Measurements from ENCODE around the gene ORM2. TPM values are rescaled to one million over a fixed set of nuclear protein-coding genes. Genes with fewer than 3 reads are reported as not detected.

The ORM2 gene
- total RNA-seq, 1 donor from 2014 or later = not detected

DNA sequence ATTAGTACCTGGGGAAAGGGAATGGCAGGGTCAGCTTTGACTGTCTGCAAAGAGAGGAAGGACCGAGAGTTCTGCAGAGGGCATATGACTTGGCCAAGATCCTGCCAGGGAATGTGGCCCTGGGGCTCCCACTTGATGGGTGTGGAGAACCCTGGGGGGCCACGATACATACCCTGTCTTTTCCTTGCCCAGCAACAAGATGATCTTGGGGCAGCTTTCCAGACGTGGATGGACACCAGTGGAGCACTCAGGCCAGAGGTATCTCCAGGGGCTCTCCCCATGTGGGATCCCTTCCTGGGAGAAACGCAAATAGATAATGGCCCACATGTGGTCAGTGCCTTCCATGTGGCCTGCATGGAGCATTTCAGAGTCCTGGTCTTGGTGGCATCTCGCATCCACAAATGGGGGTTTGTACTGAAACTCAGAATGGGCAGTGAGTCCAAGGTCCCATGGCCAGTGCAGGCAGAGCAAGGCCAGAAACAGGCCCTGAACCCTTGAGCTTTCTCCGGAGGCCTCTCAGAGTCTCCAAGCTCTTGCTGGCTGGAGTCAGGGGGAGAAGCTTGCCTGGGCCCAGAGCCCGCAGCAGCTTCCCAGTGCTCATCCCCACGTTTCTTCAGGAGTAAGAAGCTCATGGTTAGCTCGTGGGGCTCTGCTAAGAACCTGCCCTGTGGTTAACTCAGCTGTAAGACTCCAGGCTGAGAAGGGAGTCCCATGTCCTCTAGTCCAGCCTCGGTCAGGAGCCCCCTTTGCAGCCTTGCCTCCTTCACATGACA, 25.1 kb upstream of the ORM2 start:
- H3K27ac ChIP-seq (ENCODE audit: low read depth, low read length) = no peak overlapping the region

DNA sequence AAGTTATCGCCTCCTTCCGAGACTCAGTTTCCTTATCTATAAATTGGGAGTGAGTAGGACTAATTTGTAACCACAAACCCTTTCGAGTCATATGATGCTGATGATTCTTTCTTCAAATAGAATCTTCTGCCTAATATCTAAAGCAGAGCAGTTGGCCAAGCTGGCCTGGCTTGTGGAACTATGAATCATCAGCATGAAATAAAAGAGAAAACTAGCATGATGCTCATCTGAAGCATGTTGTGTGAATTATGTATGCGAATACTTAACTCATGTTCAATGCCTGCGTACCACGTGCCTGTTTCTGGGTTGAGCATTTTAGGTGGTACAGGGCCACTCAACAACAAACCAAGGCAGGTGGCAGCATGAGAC, 21.8 kb upstream of the ORM2 start:
- Histone ChIP-seq H3K36me3 (ENCODE audit: insufficient read depth, low read length) (no peaks in the 10 kb centered on the region), H2AFZ (ENCODE audit: low read depth, low read length) (no peak overlapping the region), H3K27ac (ENCODE audit: low read depth, low read length) (no peak overlapping the region), H3K27me3 (ENCODE audit: insufficient read depth, low read length) (no peaks in the 10 kb centered on the region), H3K9ac (ENCODE audit: low read length) (no peak overlapping the region), H3K4me2 (ENCODE audit: low read length) (no peak overlapping the region), H3K4me1 (ENCODE audit: insufficient read depth, low read length) (no peaks in the 10 kb centered on the region), H3K4me3 (ENCODE audit: insufficient read depth, low read depth, low read length) (no peak overlapping the region), H3K79me2 (ENCODE audit: insufficient read depth, low read length) (no peaks in the 10 kb centered on the region), H3K9me3 (ENCODE audit: insufficient read depth, low read depth, low read length) (no peaks in the 10 kb centered on the region), H4K20me1 (ENCODE audit: insufficient read depth, low read length) (no peaks in the 10 kb centered on the region)
- peak; percentile 52 for DNase-seq (ENCODE audit: low read depth)
- H3K9me3 Mint-ChIP-seq (ENCODE audit: unreplicated experiment) = no peaks in the 10 kb centered on the region
- H3K27ac Mint-ChIP-seq (ENCODE audit: unreplicated experiment) = no peak overlapping the region
- peaks cover 2% of the 10 kb centered on the region for H3K27me3 Mint-ChIP-seq (ENCODE audit: low read depth, unreplicated experiment)
- no peak for FAIRE-seq
- H3K36me3 Mint-ChIP-seq (ENCODE audit: low read depth, unreplicated experiment) = peaks cover 28% of the 10 kb centered on the region
- peaks cover 2% of the 10 kb centered on the region for H3K4me1 Mint-ChIP-seq (ENCODE audit: low read depth, unreplicated experiment)
- no peak overlapping the region for H3K4me3 Mint-ChIP-seq (ENCODE audit: unreplicated experiment)
- TF ChIP-seq, protein P1, sequence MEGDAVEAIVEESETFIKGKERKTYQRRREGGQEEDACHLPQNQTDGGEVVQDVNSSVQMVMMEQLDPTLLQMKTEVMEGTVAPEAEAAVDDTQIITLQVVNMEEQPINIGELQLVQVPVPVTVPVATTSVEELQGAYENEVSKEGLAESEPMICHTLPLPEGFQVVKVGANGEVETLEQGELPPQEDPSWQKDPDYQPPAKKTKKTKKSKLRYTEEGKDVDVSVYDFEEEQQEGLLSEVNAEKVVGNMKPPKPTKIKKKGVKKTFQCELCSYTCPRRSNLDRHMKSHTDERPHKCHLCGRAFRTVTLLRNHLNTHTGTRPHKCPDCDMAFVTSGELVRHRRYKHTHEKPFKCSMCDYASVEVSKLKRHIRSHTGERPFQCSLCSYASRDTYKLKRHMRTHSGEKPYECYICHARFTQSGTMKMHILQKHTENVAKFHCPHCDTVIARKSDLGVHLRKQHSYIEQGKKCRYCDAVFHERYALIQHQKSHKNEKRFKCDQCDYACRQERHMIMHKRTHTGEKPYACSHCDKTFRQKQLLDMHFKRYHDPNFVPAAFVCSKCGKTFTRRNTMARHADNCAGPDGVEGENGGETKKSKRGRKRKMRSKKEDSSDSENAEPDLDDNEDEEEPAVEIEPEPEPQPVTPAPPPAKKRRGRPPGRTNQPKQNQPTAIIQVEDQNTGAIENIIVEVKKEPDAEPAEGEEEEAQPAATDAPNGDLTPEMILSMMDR (IDR thresholded peaks at IDR 0.05; ENCODE audit: insufficient read depth, low read depth, low read length) = no peak
- TF ChIP-seq EZH2 (IDR thresholded peaks at IDR 0.05; ENCODE audit: insufficient read depth, low read length) = no peak

More for the DNA sequence above, 25.1 kb upstream of the ORM2 start:
- H3K27ac Mint-ChIP-seq (ENCODE audit: unreplicated experiment) = no peak overlapping the region
- H4K20me1 ChIP-seq (ENCODE audit: insufficient read depth, low read length) = no peaks in the 10 kb centered on the region
- H3K9me3 ChIP-seq (ENCODE audit: insufficient read depth, low read depth, low read length) = no peaks in the 10 kb centered on the region
- no peak overlapping the region for H3K4me3 Mint-ChIP-seq (ENCODE audit: unreplicated experiment)
- DNase-seq (ENCODE audit: low read depth) = no peak
- H3K4me2 ChIP-seq (ENCODE audit: low read length) = no peak overlapping the region
- no peak overlapping the region for H3K4me3 ChIP-seq (ENCODE audit: insufficient read depth, low read depth, low read length)
- peaks cover 2% of the 10 kb centered on the region for H3K27me3 Mint-ChIP-seq (ENCODE audit: low read depth, unreplicated experiment)
- no peaks in the 10 kb centered on the region for H3K4me1 ChIP-seq (ENCODE audit: insufficient read depth, low read length)
- H2AFZ ChIP-seq (ENCODE audit: low read depth, low read length) = no peak overlapping the region
- no peaks in the 10 kb centered on the region for H3K27me3 ChIP-seq (ENCODE audit: insufficient read depth, low read length)
- H3K9ac ChIP-seq (ENCODE audit: low read length) = no peak overlapping the region
- H3K4me1 Mint-ChIP-seq (ENCODE audit: low read depth, unreplicated experiment) = peaks cover 2% of the 10 kb centered on the region
- H3K36me3 Mint-ChIP-seq (ENCODE audit: low read depth, unreplicated experiment) = peaks cover 28% of the 10 kb centered on the region
- no peak for TF ChIP-seq EZH2 (IDR thresholded peaks at IDR 0.05; ENCODE audit: insufficient read depth, low read length)
- TF ChIP-seq, protein P1 (IDR thresholded peaks at IDR 0.05; ENCODE audit: insufficient read depth, low read depth, low read length) = no peak
- FAIRE-seq = no peak
- H3K9me3 Mint-ChIP-seq (ENCODE audit: unreplicated experiment) = no peaks in the 10 kb centered on the region
- no peaks in the 10 kb centered on the region for H3K79me2 ChIP-seq (ENCODE audit: insufficient read depth, low read length)
- H3K36me3 ChIP-seq (ENCODE audit: insufficient read depth, low read length) = peaks cover 2% of the 10 kb centered on the region

DNA sequence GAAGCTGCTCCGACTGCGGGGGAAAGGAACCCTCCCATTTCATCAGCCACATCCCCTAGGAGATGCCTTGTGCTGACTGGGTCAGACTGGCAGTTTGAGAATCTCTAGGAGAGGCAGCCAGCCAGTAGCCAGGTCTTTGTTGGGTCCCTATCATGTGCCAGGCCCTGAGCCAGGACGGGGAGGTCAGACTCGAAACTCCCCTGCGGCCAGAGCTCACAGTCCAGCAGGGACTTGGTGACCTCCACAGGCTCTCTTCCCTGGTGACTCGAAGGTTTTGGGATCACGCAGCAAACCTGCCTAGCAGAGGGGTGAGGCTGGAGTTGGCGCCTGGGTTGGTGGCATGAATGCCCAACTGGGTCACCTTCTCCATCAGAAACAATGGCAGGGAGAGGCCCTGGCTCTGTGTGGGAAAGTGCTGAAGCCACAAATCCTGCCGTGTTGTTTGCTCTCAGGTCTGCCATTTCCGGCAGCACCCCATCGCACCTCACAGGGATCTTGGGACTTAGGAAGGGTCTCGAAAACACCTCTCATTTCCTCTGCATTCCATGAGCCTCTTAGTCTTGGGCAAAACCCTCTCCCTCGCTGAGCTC, 21.2 kb upstream of the ORM2 start:
- no peak overlapping the region for H3K27ac Mint-ChIP-seq (ENCODE audit: unreplicated experiment)
- TF ChIP-seq, protein P1 (IDR thresholded peaks at IDR 0.05; ENCODE audit: insufficient read depth, low read depth, low read length) = no peak
- no peak for TF ChIP-seq EZH2 (IDR thresholded peaks at IDR 0.05; ENCODE audit: insufficient read depth, low read length)
- no peaks in the 10 kb centered on the region for H3K9me3 Mint-ChIP-seq (ENCODE audit: unreplicated experiment)
- H3K4me3 ChIP-seq (ENCODE audit: insufficient read depth, low read depth, low read length) = no peak overlapping the region
- no peaks in the 10 kb centered on the region for H4K20me1 ChIP-seq (ENCODE audit: insufficient read depth, low read length)
- H2AFZ ChIP-seq (ENCODE audit: low read depth, low read length) = no peak overlapping the region
- no peaks in the 10 kb centered on the region for H3K27me3 ChIP-seq (ENCODE audit: insufficient read depth, low read length)
- no peak overlapping the region for H3K4me3 Mint-ChIP-seq (ENCODE audit: unreplicated experiment)
- peaks cover 2% of the 10 kb centered on the region for H3K27me3 Mint-ChIP-seq (ENCODE audit: low read depth, unreplicated experiment)
- H3K9me3 ChIP-seq (ENCODE audit: insufficient read depth, low read depth, low read length) = no peaks in the 10 kb centered on the region
- no peak overlapping the region for H3K4me2 ChIP-seq (ENCODE audit: low read length)
- H3K36me3 ChIP-seq (ENCODE audit: insufficient read depth, low read length) = no peaks in the 10 kb centered on the region
- H3K27ac ChIP-seq (ENCODE audit: low read depth, low read length) = no peak overlapping the region
- no peaks in the 10 kb centered on the region for H3K4me1 ChIP-seq (ENCODE audit: insufficient read depth, low read length)
- no peak overlapping the region for H3K9ac ChIP-seq (ENCODE audit: low read length)
- DNase-seq (ENCODE audit: low read depth) (no peak), FAIRE-seq (no peak)
- no peaks in the 10 kb centered on the region for H3K79me2 ChIP-seq (ENCODE audit: insufficient read depth, low read length)
- H3K4me1 Mint-ChIP-seq (ENCODE audit: low read depth, unreplicated experiment) = peaks cover 2% of the 10 kb centered on the region
- peaks cover 27% of the 10 kb centered on the region for H3K36me3 Mint-ChIP-seq (ENCODE audit: low read depth, unreplicated experiment)

Measured in astrocyte (in vitro differentiated cells and primary cell).